ENCODE results near the gene SMO.

SMO gene

DNA sequence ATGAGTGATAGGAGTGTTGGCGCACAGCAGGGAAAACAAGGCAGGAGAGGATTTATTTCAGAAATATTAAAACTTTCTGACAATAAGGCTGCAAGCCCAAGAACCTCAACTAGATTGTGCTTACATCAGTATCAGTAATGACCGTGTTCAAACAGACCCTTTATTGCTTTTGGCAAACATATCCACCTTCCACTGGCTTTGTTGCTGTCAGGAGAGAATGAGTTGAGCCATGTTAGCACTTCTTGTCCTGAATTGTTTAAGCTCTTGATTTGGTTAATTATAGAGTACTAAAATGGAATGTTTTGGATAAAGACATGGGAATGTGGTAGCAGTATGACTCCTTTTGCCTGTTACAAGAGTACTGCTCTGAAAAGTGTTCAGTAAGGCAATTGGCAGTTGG, 40.2 kb downstream of the SMO start:
- Histone ChIP-seq H2BK5ac (ENCODE audit: low read length) (no peak overlapping the region), H3K9me3 (replicated peaks in 1 of 2; ENCODE audit: control insufficient read depth in 2 of 2, insufficient read depth in 1 of 2, low read depth in 1 of 2, low read length in 2 of 2) (no peaks in the 10 kb centered on the region), H3K4me2 (ENCODE audit: insufficient read depth, low read length, poor library complexity, severe bottlenecking) (no peak overlapping the region), H3K4me1 (ENCODE audit: control insufficient read depth in 2 of 2, insufficient read depth in 1 of 2, low read depth in 1 of 2, low read length in 2 of 2) (peaks cover 4 to 14% of the 10 kb centered on the region in 2 donors), H3K14ac (ENCODE audit: low read length) (no peak overlapping the region), H3K36me3 (replicated peaks in 1 of 2; ENCODE audit: control insufficient read depth in 2 of 2, insufficient read depth in 2 of 2, low read length in 2 of 2) (peaks cover 0 to 11% of the 10 kb centered on the region in 2 donors), H2BK12ac (ENCODE audit: low read length) (no peak overlapping the region), H3K27me3 (ENCODE audit: control insufficient read depth in 3 of 3, insufficient read depth in 3 of 3, low read depth in 1 of 3, low read length in 3 of 3) (no peaks in the 10 kb centered on the region), H3K79me1 (ENCODE audit: low read depth, low read length) (no peaks in the 10 kb centered on the region), H4K91ac (ENCODE audit: low read depth, low read length, poor library complexity) (no peak overlapping the region), H3K23ac (ENCODE audit: low read depth, low read length, poor library complexity) (no peak overlapping the region), H3K27ac (replicated peaks; ENCODE audit: low read length) (no peak overlapping the region), H2AFZ (ENCODE audit: low read length) (no peak overlapping the region), H3K4me3 (ENCODE audit: low read length in 2 of 2) (no peak overlapping the region), H3K9ac (ENCODE audit: low read depth, low read length, poor library complexity) (no peak overlapping the region), H2BK15ac (ENCODE audit: low read length) (no peak overlapping the region), H2BK120ac (ENCODE audit: low read depth, low read length) (no peak overlapping the region), H4K8ac (ENCODE audit: low read depth, low read length) (no peak overlapping the region), H3K18ac (ENCODE audit: low read length) (no peak overlapping the region), H2AK5ac (ENCODE audit: low read depth, low read length) (no peak overlapping the region), H3K4ac (ENCODE audit: low read length) (no peak overlapping the region)
- no peak for DNase-seq (ENCODE audit: low spot score)
- WGBS, 2 donors (ENCODE audit: extremely low coverage in 2 of 2, insufficient read length in 2 of 2, insufficient replicate concordance in 1 of 2): no CpG with 5 or more reads among the region's 2 CpGs

DNA sequence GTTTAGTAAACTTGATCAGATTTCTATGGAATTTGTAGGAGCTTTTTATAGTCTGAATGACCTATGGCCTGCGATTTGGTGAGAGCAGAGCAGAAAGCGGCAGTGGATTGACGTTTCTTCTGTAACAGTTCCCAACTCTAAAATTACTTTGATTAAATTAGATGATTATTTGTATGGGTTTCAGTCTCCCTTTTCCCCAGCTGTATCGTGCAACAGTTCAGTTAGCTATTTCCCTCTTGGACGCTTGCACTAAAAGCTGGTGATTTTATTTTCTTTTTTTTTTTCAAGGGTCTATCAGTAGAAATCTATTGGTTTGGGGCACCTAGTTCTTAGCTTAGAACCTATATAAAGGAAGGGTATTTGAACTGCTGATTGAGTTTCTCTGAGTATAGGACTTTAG, 43.2 kb downstream of the SMO start:
- no peak overlapping the region for H2BK12ac ChIP-seq (ENCODE audit: low read length)
- H2AFZ ChIP-seq (ENCODE audit: low read length): no peak overlapping the region
- H3K14ac ChIP-seq (ENCODE audit: low read length): no peak overlapping the region
- no peak overlapping the region for H4K91ac ChIP-seq (ENCODE audit: low read depth, low read length, poor library complexity)
- no peak for DNase-seq (ENCODE audit: low spot score)
- peaks cover 4 to 14% of the 10 kb centered on the region in 2 donors for H3K4me1 ChIP-seq (ENCODE audit: control insufficient read depth in 2 of 2, insufficient read depth in 1 of 2, low read depth in 1 of 2, low read length in 2 of 2)
- no peak overlapping the region for H3K27ac ChIP-seq (replicated peaks; ENCODE audit: low read length)
- no peak overlapping the region for H3K9ac ChIP-seq (ENCODE audit: low read depth, low read length, poor library complexity)
- H3K4ac ChIP-seq (ENCODE audit: low read length): no peak overlapping the region
- WGBS, 2 donors (ENCODE audit: extremely low coverage in 2 of 2, insufficient read length in 2 of 2, insufficient replicate concordance in 1 of 2): no CpG with 5 or more reads among the region's 5 CpGs
- H3K18ac ChIP-seq (ENCODE audit: low read length): no peak overlapping the region
- no peaks in the 10 kb centered on the region for H3K9me3 ChIP-seq (replicated peaks in 1 of 2; ENCODE audit: control insufficient read depth in 2 of 2, insufficient read depth in 1 of 2, low read depth in 1 of 2, low read length in 2 of 2)
- no peak overlapping the region for H4K8ac ChIP-seq (ENCODE audit: low read depth, low read length)
- H2AK5ac ChIP-seq (ENCODE audit: low read depth, low read length): no peak overlapping the region
- no peak overlapping the region for H2BK5ac ChIP-seq (ENCODE audit: low read length)
- no peak overlapping the region for H2BK15ac ChIP-seq (ENCODE audit: low read length)
- H2BK120ac ChIP-seq (ENCODE audit: low read depth, low read length): no peak overlapping the region
- no peak overlapping the region for H3K4me2 ChIP-seq (ENCODE audit: insufficient read depth, low read length, poor library complexity, severe bottlenecking)
- peaks cover 0 to 29% of the 10 kb centered on the region in 2 donors for H3K36me3 ChIP-seq (replicated peaks in 1 of 2; ENCODE audit: control insufficient read depth in 2 of 2, insufficient read depth in 2 of 2, low read length in 2 of 2)
- no peak overlapping the region for H3K4me3 ChIP-seq (ENCODE audit: low read length in 2 of 2)
- H3K79me1 ChIP-seq (ENCODE audit: low read depth, low read length): peaks cover 6% of the 10 kb centered on the region
- no peak overlapping the region for H3K23ac ChIP-seq (ENCODE audit: low read depth, low read length, poor library complexity)
- H3K27me3 ChIP-seq (ENCODE audit: control insufficient read depth in 3 of 3, insufficient read depth in 3 of 3, low read depth in 1 of 3, low read length in 3 of 3): no peaks in the 10 kb centered on the region

DNA sequence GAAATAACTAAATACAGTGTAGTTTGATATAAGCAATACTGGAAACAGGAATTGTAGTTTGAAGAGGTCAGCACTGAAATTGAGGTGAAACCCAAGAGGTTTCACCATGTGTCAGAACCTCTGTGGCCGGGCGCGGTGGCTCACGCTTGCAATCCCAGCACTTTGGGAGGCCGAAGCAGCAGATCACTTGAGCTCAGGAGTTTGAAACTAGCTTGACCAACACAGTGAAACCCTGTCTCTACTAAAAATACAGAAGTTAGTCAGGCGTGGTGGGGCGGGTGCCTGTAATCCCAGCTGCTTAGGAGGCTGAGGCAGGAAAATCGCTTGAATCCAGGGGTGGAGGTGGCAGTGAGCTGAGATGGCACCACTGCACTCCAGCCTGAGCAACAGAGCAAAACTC, 50.1 kb downstream of the SMO start:
- Histone ChIP-seq H2BK12ac (ENCODE audit: low read length) (no peak overlapping the region), H3K4me3 (ENCODE audit: low read length in 2 of 2) (no peak overlapping the region), H3K4ac (ENCODE audit: low read length) (no peak overlapping the region), H3K4me1 (ENCODE audit: control insufficient read depth in 2 of 2, insufficient read depth in 1 of 2, low read depth in 1 of 2, low read length in 2 of 2) (peaks cover 0 to 4% of the 10 kb centered on the region in 2 donors), H2BK5ac (ENCODE audit: low read length) (no peak overlapping the region), H3K4me2 (ENCODE audit: insufficient read depth, low read length, poor library complexity, severe bottlenecking) (no peak overlapping the region), H2BK120ac (ENCODE audit: low read depth, low read length) (no peak overlapping the region), H3K23ac (ENCODE audit: low read depth, low read length, poor library complexity) (no peak overlapping the region), H3K18ac (ENCODE audit: low read length) (no peak overlapping the region), H3K27ac (replicated peaks; ENCODE audit: low read length) (no peak overlapping the region), H2AFZ (ENCODE audit: low read length) (no peak overlapping the region), H3K36me3 (replicated peaks in 1 of 2; ENCODE audit: control insufficient read depth in 2 of 2, insufficient read depth in 2 of 2, low read length in 2 of 2) (peaks cover 0 to 28% of the 10 kb centered on the region in 2 donors), H3K9ac (ENCODE audit: low read depth, low read length, poor library complexity) (no peak overlapping the region), H3K27me3 (ENCODE audit: control insufficient read depth in 3 of 3, insufficient read depth in 3 of 3, low read depth in 1 of 3, low read length in 3 of 3) (no peaks in the 10 kb centered on the region), H3K14ac (ENCODE audit: low read length) (no peak overlapping the region), H3K79me1 (ENCODE audit: low read depth, low read length) (peaks cover 8% of the 10 kb centered on the region), H4K8ac (ENCODE audit: low read depth, low read length) (no peak overlapping the region), H3K9me3 (replicated peaks in 1 of 2; ENCODE audit: control insufficient read depth in 2 of 2, insufficient read depth in 1 of 2, low read depth in 1 of 2, low read length in 2 of 2) (no peaks in the 10 kb centered on the region), H4K91ac (ENCODE audit: low read depth, low read length, poor library complexity) (no peak overlapping the region), H2AK5ac (ENCODE audit: low read depth, low read length) (no peak overlapping the region), H2BK15ac (ENCODE audit: low read length) (no peak overlapping the region)
- WGBS, 2 donors (ENCODE audit: extremely low coverage in 2 of 2, insufficient read length in 2 of 2, insufficient replicate concordance in 1 of 2): no CpG with 5 or more reads among the region's 8 CpGs
- DNase-seq (ENCODE audit: low spot score): no peak

DNA sequence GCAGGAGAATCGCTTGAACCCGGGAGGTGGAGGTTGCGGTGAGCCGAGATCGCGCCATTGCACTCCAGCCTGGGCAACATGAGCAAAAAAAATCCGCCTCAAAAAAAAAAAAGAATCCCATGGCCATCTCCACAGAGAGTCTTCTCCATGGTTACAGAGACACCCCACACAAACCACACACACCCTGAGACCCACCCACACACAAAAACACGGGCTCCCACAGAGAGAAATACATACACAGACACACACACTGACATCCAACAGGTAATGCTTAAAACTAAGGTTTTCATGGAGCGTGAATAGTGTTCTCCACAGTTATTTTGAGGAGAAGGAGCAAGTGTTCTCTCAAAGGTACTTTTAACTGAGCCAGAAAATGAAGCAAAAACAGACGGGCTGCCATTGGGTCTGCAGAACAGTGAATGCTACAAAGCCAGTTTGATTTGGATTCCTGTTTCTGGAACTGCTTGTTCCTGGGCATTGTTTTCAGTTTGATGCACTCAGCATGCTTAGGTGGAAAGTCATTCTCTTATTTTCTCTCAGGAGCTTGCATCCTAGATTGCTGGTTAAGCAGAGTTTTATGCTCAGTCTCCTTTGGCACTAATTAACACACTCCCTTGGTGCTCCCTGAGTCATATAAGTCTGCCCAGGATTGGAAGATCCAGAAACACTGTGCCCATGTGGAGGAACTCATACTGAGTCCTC, 51.8 kb downstream of the SMO start:
- no peak overlapping the region for H2BK12ac ChIP-seq (ENCODE audit: low read length)
- H3K23ac ChIP-seq (ENCODE audit: low read depth, low read length, poor library complexity): no peak overlapping the region
- H4K8ac ChIP-seq (ENCODE audit: low read depth, low read length): no peak overlapping the region
- H2AK5ac ChIP-seq (ENCODE audit: low read depth, low read length): no peak overlapping the region
- no peak overlapping the region for H2BK120ac ChIP-seq (ENCODE audit: low read depth, low read length)
- no peak overlapping the region for H2BK15ac ChIP-seq (ENCODE audit: low read length)
- no peak overlapping the region for H4K91ac ChIP-seq (ENCODE audit: low read depth, low read length, poor library complexity)
- H3K14ac ChIP-seq (ENCODE audit: low read length): no peak overlapping the region
- no peak overlapping the region for H2AFZ ChIP-seq (ENCODE audit: low read length)
- H3K9ac ChIP-seq (ENCODE audit: low read depth, low read length, poor library complexity): no peak overlapping the region
- H3K4me2 ChIP-seq (ENCODE audit: insufficient read depth, low read length, poor library complexity, severe bottlenecking): no peak overlapping the region
- no peak overlapping the region for H3K4me3 ChIP-seq (ENCODE audit: low read length in 2 of 2)
- H3K79me1 ChIP-seq (ENCODE audit: low read depth, low read length): peaks cover 8% of the 10 kb centered on the region
- no peak overlapping the region for H3K4ac ChIP-seq (ENCODE audit: low read length)
- DNase-seq (ENCODE audit: low spot score): no peak
- peak overlapping the region; percentile 2 for H3K27ac ChIP-seq (replicated peaks; ENCODE audit: low read length)
- no CpG with 5 or more reads among the region's 10 CpGs for whole genome bisulfite sequencing, 2 donors (ENCODE audit: extremely low coverage in 2 of 2, insufficient read length in 2 of 2, insufficient replicate concordance in 1 of 2)
- no peaks in the 10 kb centered on the region for H3K27me3 ChIP-seq (ENCODE audit: control insufficient read depth in 3 of 3, insufficient read depth in 3 of 3, low read depth in 1 of 3, low read length in 3 of 3)
- H3K4me1 ChIP-seq (ENCODE audit: control insufficient read depth in 2 of 2, insufficient read depth in 1 of 2, low read depth in 1 of 2, low read length in 2 of 2): peaks cover 0 to 4% of the 10 kb centered on the region in 2 donors
- H3K9me3 ChIP-seq (replicated peaks in 1 of 2; ENCODE audit: control insufficient read depth in 2 of 2, insufficient read depth in 1 of 2, low read depth in 1 of 2, low read length in 2 of 2): peaks cover 1 to 10% of the 10 kb centered on the region in 2 donors
- no peak overlapping the region for H2BK5ac ChIP-seq (ENCODE audit: low read length)
- peaks cover 0 to 19% of the 10 kb centered on the region in 2 donors for H3K36me3 ChIP-seq (replicated peaks in 1 of 2; ENCODE audit: control insufficient read depth in 2 of 2, insufficient read depth in 2 of 2, low read length in 2 of 2)
- no peak overlapping the region for H3K18ac ChIP-seq (ENCODE audit: low read length)
